Mesodermal cell (in vitro differentiated cells): ENCODE data around the gene CES1.
"Not testable (repeated sequence)": the region's sequence is repeated elsewhere in the genome, so short reads cannot be mapped to it uniquely, and the experiment has no call there.

Experiments
- H3K27ac ChIP-seq: 2 replicates; pipeline ENCODE4 v1.7.0; 2013; ENCODE audit warnings: mild to moderate bottlenecking, low read depth, low read length, moderate library complexity; ENCODE audit not compliant: severe bottlenecking
- H3K36me3 ChIP-seq: 2 replicates; pipeline ENCODE4 v1.7.1; 2013; ENCODE audit warnings: mild to moderate bottlenecking, low read length, moderate library complexity; ENCODE audit not compliant: control insufficient read depth, insufficient read depth
- H3K4me1 ChIP-seq: one replicate; pipeline ENCODE4 v1.7.1; 2013; ENCODE audit warnings: mild to moderate bottlenecking, low read length; ENCODE audit not compliant: insufficient read depth, control insufficient read depth, poor library complexity, severe bottlenecking
- H3K4me3 ChIP-seq: 2 replicates; pipeline ENCODE4 v1.7.0; 2013; ENCODE audit warnings: low read length, control low read depth, mild to moderate bottlenecking; ENCODE audit not compliant: insufficient read depth, poor library complexity, severe bottlenecking; ENCODE audit errors: extremely low read depth
- H3K9me3 ChIP-seq: 2 replicates; pipeline ENCODE4 v1.7.1; 2013; ENCODE audit warnings: mild to moderate bottlenecking, low read length, moderate library complexity; ENCODE audit not compliant: control insufficient read depth
- WGBS, 2 experiments: methylation state at CpG; one replicate each; pipeline ENCODE4 v1.1.5; 2013; ENCODE audit warnings: missing lambda C conversion rate in 2 of 2; ENCODE audit not compliant: insufficient coverage in 2 of 2; 5-methylcytosine and 5-hydroxymethylcytosine counted together

The CES1 gene

DNA sequence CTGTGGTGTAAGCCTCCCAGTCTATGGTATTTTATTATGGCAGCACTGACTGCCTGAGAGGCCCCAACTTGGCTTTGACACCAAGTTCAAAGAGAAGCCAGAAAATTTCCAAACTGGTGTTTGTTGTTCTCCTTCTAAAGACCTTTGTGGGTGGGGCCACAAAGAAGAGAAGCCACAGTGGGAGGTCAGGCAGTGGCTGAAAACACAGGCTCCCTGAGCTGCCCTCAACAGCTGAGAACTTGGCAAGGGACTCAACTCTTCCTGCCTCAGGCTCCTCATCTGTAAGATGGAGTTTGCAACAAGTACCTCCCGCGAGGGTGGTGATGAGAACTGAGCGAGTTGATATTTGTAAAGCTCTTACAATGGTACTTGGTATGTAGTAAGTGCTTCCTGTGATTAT is 24.1 kb upstream of the CES1 start:
- WGBS, 2 experiments: 80 to 92% methylated on average over 1 to 3 of the region's 3 CpGs
- Histone ChIP-seq H3K27ac (no peak overlapping the region), H3K36me3 (no peaks in the 10 kb centered on the region), H3K4me1 (no peaks in the 10 kb centered on the region), H3K4me3 (no peak overlapping the region), H3K9me3 (no peaks in the 10 kb centered on the region)

DNA sequence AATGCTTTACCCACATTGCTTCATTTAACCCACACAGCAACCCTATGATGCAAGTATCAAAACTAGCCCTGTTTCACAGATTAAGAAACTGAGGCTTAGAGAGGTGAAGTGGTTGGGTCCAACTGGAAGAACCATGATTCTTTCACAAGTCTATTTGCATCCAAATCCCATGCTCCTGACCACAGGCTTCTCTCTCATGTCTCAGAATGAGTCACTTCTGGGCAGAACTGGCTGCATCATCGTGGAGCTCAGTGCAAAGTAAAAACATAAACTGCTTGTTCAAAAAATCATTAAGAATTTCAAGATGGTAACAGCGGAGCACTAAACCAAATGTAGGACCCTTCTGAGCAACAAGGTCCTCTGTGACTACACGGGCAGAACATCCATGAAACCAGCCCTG is 20.2 kb upstream of the CES1 start:
- 74 to 89% methylated on average over 2 to 3 of the region's 3 CpGs for WGBS, 2 experiments
- H3K9me3 ChIP-seq: no peaks in the 10 kb centered on the region
- no peak overlapping the region for H3K27ac ChIP-seq
- H3K36me3 ChIP-seq: no peaks in the 10 kb centered on the region
- H3K4me1 ChIP-seq: no peaks in the 10 kb centered on the region
- H3K4me3 ChIP-seq: no peak overlapping the region

GRCh38 chr16:55849536-55849935 is 16.6 kb upstream of the CES1 start:
- 88 to 92% methylated on average over 10 to 13 of the region's 13 CpGs for WGBS, 2 experiments
- no peak overlapping the region for H3K27ac ChIP-seq
- H3K4me1 ChIP-seq: no peaks in the 10 kb centered on the region
- no peaks in the 10 kb centered on the region for H3K9me3 ChIP-seq
- no peaks in the 10 kb centered on the region for H3K36me3 ChIP-seq
- H3K4me3 ChIP-seq: no peak overlapping the region

- 69 to 73% methylated on average over 11 of the region's 11 CpGs for WGBS, 2 experiments
- no peaks in the 10 kb centered on the region for H3K36me3 ChIP-seq
- no peak overlapping the region for H3K27ac ChIP-seq
- no peak overlapping the region for H3K4me3 ChIP-seq
- H3K9me3 ChIP-seq: no peaks in the 10 kb centered on the region
- H3K4me1 ChIP-seq: no peaks in the 10 kb centered on the region
Measured at GRCh38 chr16:55846598-55847346, 13.9 kb upstream of the CES1 start.

DNA sequence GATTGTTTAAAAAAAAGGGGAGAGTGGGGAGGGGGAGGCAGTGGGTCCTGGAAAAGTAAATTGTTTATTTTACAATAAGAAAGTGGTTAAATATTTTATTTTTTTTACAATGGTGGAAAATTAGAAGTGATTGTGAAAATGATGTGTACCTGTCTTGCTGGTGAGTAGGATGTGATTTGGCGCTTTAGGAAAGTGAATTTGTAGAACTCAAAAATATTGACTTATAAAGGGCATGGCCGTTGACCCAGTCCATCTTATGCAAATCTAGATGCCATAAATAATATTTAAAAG is 10.2 kb upstream of the CES1 start:
- H3K9me3 ChIP-seq: no peaks in the 10 kb centered on the region
- no peak overlapping the region for H3K27ac ChIP-seq
- no peaks in the 10 kb centered on the region for H3K36me3 ChIP-seq
- no peak overlapping the region for H3K4me3 ChIP-seq
- H3K4me1 ChIP-seq: no peaks in the 10 kb centered on the region
- 83 to 100% methylated on average over 1 of the region's 2 CpGs for WGBS, 2 experiments

DNA sequence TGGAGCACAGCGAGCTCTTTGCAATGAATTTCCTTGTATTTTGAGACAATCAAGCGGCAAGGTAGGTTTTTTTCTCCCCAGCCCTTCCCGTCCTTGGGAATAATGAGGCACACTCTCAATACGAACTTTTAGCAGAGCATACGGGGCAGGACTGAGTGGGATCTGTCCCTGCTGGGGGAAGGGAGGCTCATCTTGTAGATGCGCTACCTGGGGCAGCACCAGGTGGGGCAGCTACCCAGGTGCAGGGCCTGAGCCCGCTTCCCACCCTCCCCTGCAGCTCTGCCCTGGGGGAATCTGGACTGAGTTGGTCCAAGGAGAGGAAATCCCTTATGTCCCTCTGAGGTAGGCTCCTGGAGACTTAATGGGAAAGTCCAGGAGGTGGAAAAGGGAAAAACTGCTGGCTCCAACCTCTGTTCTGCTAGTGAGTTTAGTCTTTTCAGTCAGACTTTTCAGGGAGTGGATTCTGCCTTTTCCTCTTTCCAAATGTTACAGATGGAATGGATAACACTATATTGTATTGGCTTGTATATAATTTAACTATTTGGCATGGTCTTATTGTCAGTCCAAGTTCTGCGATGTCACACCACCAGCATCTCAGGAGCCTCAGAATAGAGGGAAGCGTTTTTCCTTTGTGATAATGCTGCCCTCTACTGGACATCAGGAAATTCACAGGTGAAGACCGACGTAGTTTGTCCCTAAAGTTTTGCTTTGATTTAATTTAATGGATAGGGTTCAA is 9.6 kb upstream of the CES1 start:
- WGBS, 2 experiments: 40 to 42% methylated on average over 6 to 10 of the region's 11 CpGs
- Histone ChIP-seq H3K4me1 (no peaks in the 10 kb centered on the region), H3K4me3 (no peak overlapping the region), H3K36me3 (no peaks in the 10 kb centered on the region), H3K27ac (no peak overlapping the region), H3K9me3 (no peaks in the 10 kb centered on the region)

- no peak overlapping the region for H3K4me3 ChIP-seq
- no peaks in the 10 kb centered on the region for H3K4me1 ChIP-seq
- no peaks in the 10 kb centered on the region for H3K9me3 ChIP-seq
- 85 to 94% methylated on average over 2 of the region's 2 CpGs for WGBS, 2 experiments
- H3K27ac ChIP-seq: no peak overlapping the region
- no peaks in the 10 kb centered on the region for H3K36me3 ChIP-seq
Measured at GRCh38 chr16:55839115-55839514, 6.2 kb upstream of the CES1 start.

DNA sequence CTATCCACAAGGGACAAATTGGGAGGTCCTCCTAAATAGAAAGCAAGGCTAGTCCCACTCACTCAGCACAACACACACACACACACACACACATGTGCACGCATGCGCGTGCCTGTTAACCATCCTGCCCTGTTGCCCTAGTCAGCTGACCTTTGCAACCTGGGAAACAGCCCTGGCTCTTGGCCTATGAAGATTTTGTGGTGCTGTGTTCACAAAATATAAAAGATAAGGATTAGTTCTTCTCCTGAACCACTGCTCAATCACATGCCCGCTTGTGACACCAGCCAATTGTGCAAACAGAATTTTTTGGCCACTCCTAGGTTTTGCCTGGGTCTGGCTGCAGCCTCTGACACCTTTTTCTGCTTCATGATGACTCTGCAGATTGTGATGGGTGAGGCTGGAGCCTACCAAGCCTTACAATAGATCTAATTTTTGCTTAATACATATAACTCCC is 3.3 kb upstream of the CES1 start:
- no peaks in the 10 kb centered on the region for H3K9me3 ChIP-seq
- H3K36me3 ChIP-seq: no peaks in the 10 kb centered on the region
- no peak overlapping the region for H3K4me3 ChIP-seq
- whole genome bisulfite sequencing, 2 experiments: 100% methylated on average over 1 of the region's 4 CpGs; no CpG with 5 or more reads in 1 of the 2 experiments
- no peaks in the 10 kb centered on the region for H3K4me1 ChIP-seq
- H3K27ac ChIP-seq: no peak overlapping the region

GRCh38 chr16:55835581-55835980 is 2.7 kb upstream of the CES1 start:
- 100% methylated on average over 1 of the region's 1 CpG; no CpG with 5 or more reads in 1 of the 2 experiments for WGBS, 2 experiments
- Histone ChIP-seq H3K9me3 (no peaks in the 10 kb centered on the region), H3K27ac (no peak overlapping the region), H3K4me3 (no peak overlapping the region), H3K36me3 (no peaks in the 10 kb centered on the region), H3K4me1 (no peaks in the 10 kb centered on the region)

- H3K27ac ChIP-seq, H3K4me1 ChIP-seq, H3K4me3 ChIP-seq, H3K36me3 ChIP-seq, H3K9me3 ChIP-seq: not testable (repeated sequence)
- WGBS, 2 experiments: 83 to 88% methylated on average over 1 to 2 of the region's 3 CpGs
Measured at GRCh38 chr16:55835173-55835572, 2.3 kb upstream of the CES1 start.

GRCh38 chr16:55834049-55834448 is 1.2 kb upstream of the CES1 start:
- no peak overlapping the region for H3K27ac ChIP-seq
- H3K4me3 ChIP-seq: no peak overlapping the region
- WGBS, 2 experiments: 77 to 100% methylated on average over 5 of the region's 7 CpGs
- no peaks in the 10 kb centered on the region for H3K4me1 ChIP-seq
- no peaks in the 10 kb centered on the region for H3K9me3 ChIP-seq
- H3K36me3 ChIP-seq: no peaks in the 10 kb centered on the region
